ENCODE results near the gene DPPA5. TPM values are rescaled to one million over a fixed set of nuclear protein-coding genes. Genes with fewer than 3 reads are reported as not detected.

DPPA5 gene
- total RNA-seq, 1 experiment from 2014 or later: not detected

Other genes with a start within 250 kb of the DPPA5 start
- not detected in 2 replicates for gene KHDC1L, start 128.8 kb downstream of the DPPA5 start, total RNA-seq (2014; rRNA removed; shearing (Covaris generic))
- gene KHDC1, start 91.1 kb downstream of the DPPA5 start, total RNA-seq (2014; rRNA removed; shearing (Covaris generic)): 11.4 and 11.7 TPM in 2 replicates
- 0.22 TPM in 1 of 2 replicates, not detected in the other for gene KHDC3L, start 8.4 kb upstream of the DPPA5 start, total RNA-seq (2014; rRNA removed; shearing (Covaris generic))
- gene OOEP, start 15.6 kb upstream of the DPPA5 start, total RNA-seq (2014; rRNA removed; shearing (Covaris generic)): not detected in 2 replicates
- gene DDX43, start 40.6 kb upstream of the DPPA5 start, total RNA-seq (2014; rRNA removed; shearing (Covaris generic)): not detected in 2 replicates
- gene CGAS, start 98.0 kb upstream of the DPPA5 start, total RNA-seq (2014; rRNA removed; shearing (Covaris generic)): 7.8 and 12.5 TPM in 2 replicates
- 14.4 and 17.8 TPM in 2 replicates for gene MTO1, start 107.5 kb upstream of the DPPA5 start, total RNA-seq (2014; rRNA removed; shearing (Covaris generic))
- gene EEF1A1, start 166.8 kb upstream of the DPPA5 start, total RNA-seq (2014; rRNA removed; shearing (Covaris generic)): 4,897 and 5,853 TPM in 2 replicates